Ovary (tissue), 3 donors: ENCODE results near the gene NUP93.

Source experiments
- CTCF ChIP-seq, 3 donors: fragments of 450-650 bp in 2 of 3; fragments of 200-600 bp in 1 of 3; IDR thresholded peaks; one replicate each; pipeline versions ENCODE4 v1.5.1 to v1.8.0; 2016 to 2022; ENCODE audit warnings: antibody characterized with exemption in 3 of 3, mild to moderate bottlenecking in 1 of 3
- POLR2A ChIP-seq: fragments of 450-650 bp; IDR thresholded peaks from one replicate; pipeline ENCODE4 v1.6.1; 2017; ENCODE audit warnings: antibody characterized with exemption, mild to moderate bottlenecking, moderate library complexity
- donor health status: DM: no; HTN: no; CAD: no.

GRCh38 chr16:56801762-56802161 lies 71.8 kb downstream of the NUP93 start:
- no peak for TF ChIP-seq CTCF (IDR thresholded peaks at IDR 0.05)
- TF ChIP-seq POLR2A = no peak
